ENCODE measurements around the gene LTBP1. TPM values are rescaled to one million over a fixed set of nuclear protein-coding genes. Genes with fewer than 3 reads are reported as not detected.

Gene LTBP1
- total RNA-seq, 1 experiment from 2014 or later, result 8.7 TPM

DNA sequence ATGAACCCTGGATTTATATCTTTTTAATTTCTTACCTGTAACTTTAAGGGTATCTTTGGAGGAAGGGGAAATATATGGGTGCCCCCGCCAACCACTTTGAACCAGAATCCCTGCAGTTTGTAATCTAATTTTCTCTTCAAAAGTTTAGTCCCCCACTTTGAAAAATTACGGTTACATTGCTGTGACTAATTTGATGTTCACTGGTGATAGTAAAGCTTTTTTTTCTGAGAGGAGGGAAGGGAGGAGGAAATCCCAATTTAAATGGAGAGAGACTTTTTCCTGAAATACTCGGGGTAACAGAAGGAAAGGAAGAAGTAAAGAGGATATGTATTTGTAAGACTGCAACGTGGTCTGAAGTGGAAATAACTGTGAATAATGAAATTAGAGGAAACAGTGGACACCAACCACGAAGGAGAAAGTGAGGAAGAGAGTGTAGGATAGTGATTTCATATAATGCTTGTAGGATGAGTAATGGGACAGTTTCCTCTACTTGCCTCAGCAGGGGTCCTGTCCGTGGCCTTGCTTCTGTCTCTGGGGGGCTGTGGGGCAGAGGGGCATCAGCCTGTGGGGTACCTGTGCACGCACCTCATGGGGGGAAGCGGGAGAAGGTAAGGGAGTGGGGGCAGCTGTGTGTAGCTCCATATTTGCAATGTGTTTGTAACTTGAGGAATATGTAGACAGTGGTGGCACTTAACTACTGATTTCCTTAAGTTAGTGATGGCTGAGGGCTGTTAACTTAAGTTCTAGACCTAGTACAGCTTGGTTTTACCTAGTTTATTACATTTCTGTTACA lies 161.1 kb downstream of the LTBP1 start:
- DNase-seq (ENCODE audit: low read depth in 1 of 2, low spot score in 2 of 2), result no peak
- Histone ChIP-seq H3K9me3 (replicated peaks) (no peaks in the 10 kb centered on the region), H3K36me3 (no peaks in the 10 kb centered on the region), H3K4me1 (replicated peaks) (peaks cover 27% of the 10 kb centered on the region), H3K27me3 (replicated peaks) (no peaks in the 10 kb centered on the region), H3K4me3 (no peak overlapping the region), H3K27ac (no peak overlapping the region)

DNA sequence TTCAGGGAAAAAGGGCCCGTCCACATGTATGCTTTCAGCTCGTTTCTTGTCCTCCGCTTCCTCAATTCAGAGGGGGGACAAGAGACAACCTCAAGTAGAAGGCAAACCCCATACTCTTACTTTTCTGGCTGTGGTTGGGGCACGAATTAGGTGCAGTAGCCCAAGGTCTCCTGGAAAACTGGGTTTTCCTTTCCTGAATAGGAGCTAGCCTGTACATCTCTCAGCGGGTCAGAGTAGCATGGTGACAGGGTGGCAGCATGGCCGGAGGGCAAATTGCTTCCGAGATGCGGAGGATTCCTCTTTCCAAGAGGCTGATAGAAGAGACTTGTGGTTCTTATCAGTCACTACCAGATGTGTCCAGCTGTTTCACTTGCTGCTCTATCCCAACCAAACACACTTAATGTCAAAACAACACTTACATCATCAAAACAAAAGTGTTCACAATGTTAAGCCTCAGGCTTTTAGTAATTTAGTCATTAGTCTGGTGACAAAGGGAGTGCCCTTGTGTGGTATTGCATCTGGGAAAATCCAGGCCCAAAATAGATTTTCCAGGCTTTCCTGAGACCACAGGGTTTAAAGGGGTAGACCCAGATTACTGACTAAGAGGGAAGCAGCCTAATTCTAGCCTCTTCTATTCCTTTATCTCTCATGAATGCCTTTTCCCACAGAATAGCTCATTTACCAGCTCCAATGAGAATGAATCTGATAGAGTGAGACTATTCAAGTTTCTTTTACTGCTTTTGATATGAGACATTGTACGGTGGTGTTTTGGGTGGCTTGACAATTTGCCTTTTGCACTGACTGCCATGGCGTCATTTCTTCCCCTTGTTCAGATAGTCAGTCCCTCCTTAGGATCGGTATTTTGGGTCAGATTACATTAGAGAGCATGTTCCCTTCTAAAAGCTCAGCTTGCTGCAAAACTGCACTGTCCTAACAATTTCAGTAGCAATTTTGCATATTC lies 162.0 kb downstream of the LTBP1 start:
- no peak overlapping the region for H3K27ac ChIP-seq
- H3K9me3 ChIP-seq (replicated peaks), result no peaks in the 10 kb centered on the region
- peaks cover 23% of the 10 kb centered on the region for H3K4me1 ChIP-seq (replicated peaks)
- peak in 1 of 2 experiments; percentile 21 for DNase-seq (ENCODE audit: low read depth in 1 of 2, low spot score in 2 of 2)
- no peaks in the 10 kb centered on the region for H3K36me3 ChIP-seq
- H3K27me3 ChIP-seq (replicated peaks), result no peaks in the 10 kb centered on the region
- no peak overlapping the region for H3K4me3 ChIP-seq

DNA sequence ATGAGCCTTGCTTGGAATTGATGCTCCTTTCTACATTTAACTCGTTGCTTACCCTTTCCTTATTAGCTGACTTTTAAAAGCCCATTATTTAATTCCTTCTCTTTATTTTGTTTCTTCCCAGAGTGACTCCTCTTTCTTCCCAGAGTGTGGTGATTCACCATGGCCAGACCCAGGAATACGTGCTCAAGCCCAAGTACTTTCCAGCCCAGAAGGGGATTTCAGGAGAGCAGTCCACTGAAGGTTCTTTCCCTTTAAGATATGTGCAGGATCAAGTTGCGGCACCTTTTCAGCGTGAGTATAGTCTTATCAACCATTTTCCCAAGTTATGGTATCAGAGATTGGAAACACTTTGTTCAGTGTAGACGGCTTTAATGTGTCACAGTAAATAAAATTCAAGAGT lies 163.7 kb downstream of the LTBP1 start:
- Histone ChIP-seq H3K9me3 (replicated peaks) (no peaks in the 10 kb centered on the region), H3K4me1 (replicated peaks) (peaks cover 10% of the 10 kb centered on the region), H3K27ac (no peak overlapping the region), H3K36me3 (no peaks in the 10 kb centered on the region), H3K27me3 (replicated peaks) (no peaks in the 10 kb centered on the region), H3K4me3 (no peak overlapping the region)
- no peak for DNase-seq (ENCODE audit: low read depth in 1 of 2, low spot score in 2 of 2)

DNA sequence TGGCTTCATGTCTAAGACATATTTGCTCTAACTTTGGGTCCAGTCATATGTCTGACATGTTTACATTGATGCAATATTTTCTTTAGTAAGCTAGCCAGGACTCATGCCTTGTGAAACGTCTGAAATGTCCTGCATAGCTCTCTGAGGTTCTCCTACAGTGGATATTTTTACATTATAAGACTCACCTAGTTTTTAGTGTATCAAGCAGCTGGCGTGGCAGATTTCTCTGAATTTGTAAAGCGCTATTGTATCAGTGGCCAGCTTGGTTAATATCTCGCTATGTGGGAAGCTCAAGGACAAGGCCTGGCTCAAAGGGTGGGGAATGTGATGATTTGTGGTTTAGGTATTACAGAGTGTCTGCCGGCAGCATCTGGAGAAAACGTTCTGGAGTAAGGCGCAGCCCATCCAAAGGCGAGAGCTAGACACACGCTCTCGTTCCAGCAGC lies 164.3 kb downstream of the LTBP1 start:
- no peaks in the 10 kb centered on the region for H3K36me3 ChIP-seq
- peaks cover 10% of the 10 kb centered on the region for H3K4me1 ChIP-seq (replicated peaks)
- no peak overlapping the region for H3K27ac ChIP-seq
- no peak for DNase-seq (ENCODE audit: low read depth in 1 of 2, low spot score in 2 of 2)
- no peaks in the 10 kb centered on the region for H3K27me3 ChIP-seq (replicated peaks)
- H3K4me3 ChIP-seq, result no peak overlapping the region
- no peaks in the 10 kb centered on the region for H3K9me3 ChIP-seq (replicated peaks)

DNA sequence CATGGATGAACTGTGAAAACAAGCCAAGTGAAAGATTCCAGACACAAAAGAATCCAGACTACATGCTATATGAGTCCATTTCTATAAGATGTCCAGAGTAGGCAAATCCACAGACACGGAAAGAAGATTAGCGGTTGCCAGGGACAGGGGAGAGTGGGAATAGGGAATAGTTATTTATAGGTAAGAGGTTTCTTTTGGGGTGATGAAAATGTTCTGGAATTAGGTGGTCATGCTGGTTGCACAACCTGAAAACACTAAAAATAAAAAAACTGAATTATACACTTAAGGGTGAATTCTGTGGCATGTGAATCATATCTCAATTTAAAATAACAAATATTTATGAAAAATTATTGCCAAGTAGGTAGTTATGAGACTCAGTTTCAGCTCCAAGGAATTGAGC lies 168.4 kb downstream of the LTBP1 start:
- Histone ChIP-seq H3K27ac (no peak overlapping the region), H3K36me3 (no peaks in the 10 kb centered on the region), H3K4me1 (replicated peaks) (no peaks in the 10 kb centered on the region), H3K9me3 (replicated peaks) (no peaks in the 10 kb centered on the region), H3K4me3 (no peak overlapping the region), H3K27me3 (replicated peaks) (no peaks in the 10 kb centered on the region)
- no peak for DNase-seq (ENCODE audit: low read depth in 1 of 2, low spot score in 2 of 2)

DNA sequence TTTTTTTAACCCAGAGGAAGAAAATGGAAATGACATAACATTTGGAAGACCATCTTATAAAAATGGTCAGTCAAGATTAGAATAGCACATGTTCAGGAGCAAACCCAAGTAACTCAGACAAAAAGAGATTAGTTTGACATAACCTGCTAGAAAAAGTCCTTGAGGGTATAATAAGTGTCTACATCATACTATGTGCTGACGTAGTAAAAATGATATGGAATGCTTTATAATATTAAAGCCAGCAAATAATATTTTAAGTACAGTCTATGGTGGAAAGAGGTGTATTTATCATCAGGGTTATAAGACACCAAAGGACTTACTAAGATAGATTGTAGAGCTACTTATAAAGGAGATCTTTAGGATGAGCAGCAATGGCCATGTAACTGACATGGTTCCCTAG lies 169.0 kb downstream of the LTBP1 start:
- no peak overlapping the region for H3K27ac ChIP-seq
- H3K4me3 ChIP-seq, result no peak overlapping the region
- no peak for DNase-seq (ENCODE audit: low read depth in 1 of 2, low spot score in 2 of 2)
- H3K27me3 ChIP-seq (replicated peaks), result no peaks in the 10 kb centered on the region
- H3K9me3 ChIP-seq (replicated peaks), result no peaks in the 10 kb centered on the region
- no peaks in the 10 kb centered on the region for H3K36me3 ChIP-seq
- H3K4me1 ChIP-seq (replicated peaks), result no peaks in the 10 kb centered on the region

DNA sequence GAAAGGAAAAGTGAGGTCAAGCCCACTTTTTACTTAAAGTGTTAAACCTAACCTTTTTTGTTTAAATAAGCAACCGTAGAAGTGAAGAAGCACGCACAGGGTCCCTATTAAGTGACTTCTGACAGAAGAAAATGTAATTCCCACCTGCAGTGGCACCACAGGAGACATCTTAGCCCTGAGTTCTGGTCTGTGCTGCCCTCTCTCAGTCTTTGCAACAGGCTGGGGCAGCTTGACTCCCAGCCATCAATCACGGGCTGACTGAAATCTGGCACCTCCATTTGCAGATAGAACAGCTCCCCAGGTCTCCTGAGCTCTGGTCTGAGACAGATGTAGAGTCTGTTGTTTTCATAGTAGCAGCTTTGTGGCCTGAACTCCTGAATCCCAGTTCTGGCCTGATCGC lies 170.0 kb downstream of the LTBP1 start:
- no peak overlapping the region for H3K4me3 ChIP-seq
- no peaks in the 10 kb centered on the region for H3K27me3 ChIP-seq (replicated peaks)
- DNase-seq (ENCODE audit: low read depth in 1 of 2, low spot score in 2 of 2), result no peak
- H3K4me1 ChIP-seq (replicated peaks), result no peaks in the 10 kb centered on the region
- no peaks in the 10 kb centered on the region for H3K36me3 ChIP-seq
- H3K27ac ChIP-seq, result no peak overlapping the region
- no peaks in the 10 kb centered on the region for H3K9me3 ChIP-seq (replicated peaks)

DNA sequence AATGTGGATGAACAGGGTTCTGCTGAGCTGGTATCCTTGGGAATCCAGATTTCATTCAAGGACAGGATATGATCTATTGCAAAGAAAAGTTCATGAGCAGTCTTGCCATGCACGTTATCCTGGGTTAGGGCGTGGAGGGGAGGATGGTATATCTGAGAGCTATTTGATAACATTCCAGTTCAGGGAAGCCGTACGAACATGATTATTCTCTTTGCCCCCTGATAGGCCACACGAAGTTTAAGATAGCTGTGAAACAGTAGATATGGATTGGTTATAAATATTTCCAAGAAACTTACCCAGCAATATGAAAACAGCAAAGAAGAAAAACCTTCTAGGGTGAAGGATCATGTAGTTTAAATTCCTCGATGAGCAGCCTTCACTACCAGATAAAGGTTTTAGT lies 171.9 kb downstream of the LTBP1 start:
- H3K4me3 ChIP-seq, result no peak overlapping the region
- no peak for DNase-seq (ENCODE audit: low read depth in 1 of 2, low spot score in 2 of 2)
- no peaks in the 10 kb centered on the region for H3K4me1 ChIP-seq (replicated peaks)
- H3K9me3 ChIP-seq (replicated peaks), result no peaks in the 10 kb centered on the region
- H3K27me3 ChIP-seq (replicated peaks), result no peaks in the 10 kb centered on the region
- H3K27ac ChIP-seq, result no peak overlapping the region
- no peaks in the 10 kb centered on the region for H3K36me3 ChIP-seq

DNA sequence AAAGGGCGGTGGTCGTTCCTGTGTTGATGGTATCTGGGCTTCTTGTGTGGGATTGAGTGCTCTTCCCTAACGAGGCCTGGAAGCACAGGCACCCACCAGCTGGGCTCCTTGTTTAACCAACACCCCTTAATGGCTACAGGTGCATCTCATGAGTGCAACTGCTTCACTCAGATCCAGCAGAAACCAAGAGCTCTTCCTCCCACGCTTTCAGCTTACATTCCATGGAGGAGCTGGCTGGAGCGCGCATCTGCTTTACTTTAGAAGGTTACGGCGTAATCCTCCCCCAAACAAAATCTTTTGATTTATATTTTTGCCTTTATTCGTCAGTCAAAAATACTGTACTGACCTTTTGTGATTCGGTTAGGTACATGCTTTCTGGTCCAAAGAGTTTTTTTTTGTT lies 174.7 kb downstream of the LTBP1 start:
- no peak overlapping the region for H3K27ac ChIP-seq
- H3K27me3 ChIP-seq (replicated peaks), result no peaks in the 10 kb centered on the region
- no peak overlapping the region for H3K4me3 ChIP-seq
- H3K36me3 ChIP-seq, result no peaks in the 10 kb centered on the region
- no peak for DNase-seq (ENCODE audit: low read depth in 1 of 2, low spot score in 2 of 2)
- H3K9me3 ChIP-seq (replicated peaks), result no peaks in the 10 kb centered on the region
- no peaks in the 10 kb centered on the region for H3K4me1 ChIP-seq (replicated peaks)

DNA sequence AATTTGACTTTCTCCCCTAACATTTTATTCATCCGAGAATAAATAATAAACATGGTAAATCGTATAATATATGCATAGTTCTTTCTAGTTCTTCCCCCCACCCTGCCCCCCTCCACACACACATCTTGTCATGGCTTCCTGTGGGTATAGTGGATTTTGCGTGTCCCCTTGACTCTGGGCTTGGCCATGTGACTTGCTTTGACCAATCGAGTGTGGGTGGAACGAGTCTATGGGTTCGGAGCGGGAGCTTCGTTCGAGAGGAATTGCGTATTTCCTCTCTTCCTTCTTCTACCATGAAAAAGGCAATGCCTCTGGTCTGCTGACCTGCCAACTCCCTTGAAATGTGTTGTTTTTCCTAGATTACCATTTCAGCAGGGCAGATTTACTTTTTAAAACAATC lies 175.2 kb downstream of the LTBP1 start:
- no peaks in the 10 kb centered on the region for H3K4me1 ChIP-seq (replicated peaks)
- DNase-seq (ENCODE audit: low read depth in 1 of 2, low spot score in 2 of 2), result no peak
- no peaks in the 10 kb centered on the region for H3K9me3 ChIP-seq (replicated peaks)

DNA sequence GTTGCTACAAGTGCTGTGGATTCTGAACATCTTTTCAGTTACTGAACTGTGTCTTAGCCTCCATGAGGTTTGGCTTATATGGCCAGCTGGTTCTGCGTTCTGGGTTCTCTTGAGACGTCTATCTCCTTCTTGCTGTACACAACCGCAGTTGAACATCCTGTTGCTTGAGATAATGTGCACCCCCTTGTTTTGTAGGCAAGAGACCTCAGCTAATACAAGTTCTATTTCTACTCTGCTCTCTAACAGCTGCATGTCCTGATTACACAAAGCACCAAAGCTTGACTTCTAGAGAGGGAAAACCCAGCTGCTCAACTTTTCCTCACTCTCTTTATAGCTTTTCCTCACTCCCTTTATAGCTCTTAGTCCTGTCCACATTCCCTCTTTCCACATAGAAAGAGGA lies 176.0 kb downstream of the LTBP1 start:
- DNase-seq (ENCODE audit: low read depth in 1 of 2, low spot score in 2 of 2), result no peak
- H3K4me1 ChIP-seq (replicated peaks), result no peaks in the 10 kb centered on the region
- no peaks in the 10 kb centered on the region for H3K27me3 ChIP-seq (replicated peaks)
- no peak overlapping the region for H3K4me3 ChIP-seq
- H3K9me3 ChIP-seq (replicated peaks), result no peaks in the 10 kb centered on the region
- no peaks in the 10 kb centered on the region for H3K36me3 ChIP-seq
- H3K27ac ChIP-seq, result no peak overlapping the region

More for the DNA sequence above, 175.2 kb downstream of the LTBP1 start:
- no peak overlapping the region for H3K4me3 ChIP-seq
- H3K27me3 ChIP-seq (replicated peaks), result no peaks in the 10 kb centered on the region
- no peak overlapping the region for H3K27ac ChIP-seq
- no peaks in the 10 kb centered on the region for H3K36me3 ChIP-seq

DNA sequence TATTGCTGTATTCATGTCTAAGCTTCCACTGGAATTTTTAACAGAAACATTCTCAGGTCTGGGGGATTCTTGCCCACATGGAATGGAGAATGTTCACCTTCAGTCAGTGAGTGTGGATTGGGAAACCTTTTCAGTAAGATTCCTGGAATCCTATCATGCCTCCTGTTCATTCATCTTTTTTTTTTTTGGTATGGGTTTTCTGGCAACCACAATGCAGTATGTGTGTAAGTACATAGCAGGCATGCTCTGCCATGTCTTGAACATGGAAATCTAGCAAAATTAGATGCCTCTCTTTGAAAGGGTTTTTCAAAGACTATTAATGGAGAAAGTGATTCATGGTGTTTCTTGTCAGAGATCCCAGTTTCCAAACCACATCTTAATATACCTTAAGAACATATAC lies 176.5 kb downstream of the LTBP1 start:
- Histone ChIP-seq H3K9me3 (replicated peaks) (no peaks in the 10 kb centered on the region), H3K27me3 (replicated peaks) (no peaks in the 10 kb centered on the region), H3K36me3 (no peaks in the 10 kb centered on the region), H3K4me3 (no peak overlapping the region), H3K27ac (no peak overlapping the region), H3K4me1 (replicated peaks) (no peaks in the 10 kb centered on the region)
- DNase-seq (ENCODE audit: low read depth in 1 of 2, low spot score in 2 of 2), result no peak

DNA sequence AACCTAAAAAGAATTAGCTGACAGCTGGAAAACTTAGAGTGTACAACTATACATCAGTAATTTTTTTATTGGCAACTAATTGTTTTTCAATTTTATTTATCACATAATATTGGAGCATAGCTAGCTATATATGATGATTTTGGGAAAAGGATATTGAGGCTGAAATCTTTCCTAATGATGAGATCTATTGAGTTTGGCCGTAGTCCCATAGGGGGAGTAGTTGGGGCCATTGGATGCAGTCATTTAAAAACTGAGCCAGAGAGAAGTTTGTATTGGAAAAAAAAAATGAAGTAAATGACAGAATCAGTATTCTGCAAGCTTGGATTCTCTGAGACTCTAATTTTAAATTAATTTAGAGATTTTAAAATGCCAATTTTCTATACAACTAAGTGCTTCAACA lies 179.8 kb downstream of the LTBP1 start:
- H3K4me1 ChIP-seq (replicated peaks), result peaks cover 9% of the 10 kb centered on the region; the same call in 1 of the 2 replicates
- no peaks in the 10 kb centered on the region for H3K27me3 ChIP-seq (replicated peaks)
- no peak overlapping the region for H3K27ac ChIP-seq
- H3K4me3 ChIP-seq, result no peak overlapping the region
- no peaks in the 10 kb centered on the region for H3K36me3 ChIP-seq
- DNase-seq (ENCODE audit: low read depth in 1 of 2, low spot score in 2 of 2), result no peak
- H3K9me3 ChIP-seq (replicated peaks), result no peaks in the 10 kb centered on the region

DNA sequence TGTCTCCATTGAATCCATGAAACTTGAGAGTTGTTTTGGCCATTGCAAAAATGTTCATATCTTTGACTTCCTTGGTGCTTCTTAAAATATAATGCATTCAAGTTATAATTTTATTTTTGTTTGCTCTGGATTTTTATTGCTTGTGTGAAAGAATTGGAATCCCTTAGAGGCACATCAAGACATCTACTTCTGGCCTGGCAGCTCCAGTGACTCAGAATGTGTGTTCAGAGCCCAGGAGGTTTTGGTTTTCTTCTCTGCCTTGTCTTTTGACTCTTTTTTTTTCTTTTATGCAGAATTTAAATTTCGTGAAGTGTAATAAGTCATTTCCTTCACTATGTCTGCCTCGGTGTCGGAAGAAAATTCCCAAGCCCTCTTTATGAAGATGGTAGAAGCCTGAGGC lies 180.2 kb downstream of the LTBP1 start:
- Histone ChIP-seq H3K9me3 (replicated peaks) (no peaks in the 10 kb centered on the region), H3K4me1 (replicated peaks) (peaks cover 9% of the 10 kb centered on the region; the same call in 1 of the 2 replicates), H3K36me3 (no peaks in the 10 kb centered on the region), H3K4me3 (no peak overlapping the region), H3K27me3 (replicated peaks) (peaks cover 2% of the 10 kb centered on the region; the same call in 1 of the 2 replicates), H3K27ac (no peak overlapping the region)
- DNase-seq (ENCODE audit: low read depth in 1 of 2, low spot score in 2 of 2), result no peak

All from SJSA1 (cell line).